Mesenchymal stem cell (in vitro differentiated cells and primary cell): Measurements from ENCODE around the gene BCR.

Experiments
- DNase-seq: peaks from one replicate; pipeline ENCODE4 v3.0.0-alpha.2; 2013
- H2AFZ ChIP-seq: one replicate; pipeline ENCODE4 v1.6.1; 2013; ENCODE audit warnings: low read depth, mild to moderate bottlenecking, control low read depth, inconsistent platforms, low read length, moderate library complexity
- H2AK5ac ChIP-seq: 2 replicates; pipeline ENCODE4 v1.6.1; 2013; ENCODE audit warnings: low read length, moderate library complexity, mild to moderate bottlenecking, inconsistent platforms; ENCODE audit not compliant: severe bottlenecking
- H2BK120ac ChIP-seq: one replicate; pipeline ENCODE4 v1.6.1; 2013; ENCODE audit warnings: low read depth, mild to moderate bottlenecking, inconsistent platforms, low read length, moderate library complexity
- H2BK12ac ChIP-seq, 2 experiments: one replicate each; pipeline ENCODE4 v1.6.1; 2013; ENCODE audit warnings: inconsistent platforms in 2 of 2, low read length in 2 of 2, mild to moderate bottlenecking in 2 of 2, moderate library complexity in 2 of 2, control low read depth in 1 of 2
- H2BK15ac ChIP-seq: one replicate; pipeline ENCODE4 v1.6.1; 2013; ENCODE audit warnings: mild to moderate bottlenecking, low read depth, inconsistent platforms; ENCODE audit not compliant: poor library complexity, severe bottlenecking
- H2BK5ac ChIP-seq: 2 replicates; pipeline ENCODE4 v1.6.1; 2013; ENCODE audit warnings: low read depth, mild to moderate bottlenecking, low read length, control low read depth, inconsistent platforms; ENCODE audit not compliant: poor library complexity, severe bottlenecking
- H3K14ac ChIP-seq, 2 experiments: one replicate each; pipeline ENCODE4 v1.6.1; 2013; ENCODE audit warnings: inconsistent platforms in 2 of 2, low read length in 2 of 2, control low read depth in 1 of 2, mild to moderate bottlenecking in 1 of 2, moderate library complexity in 1 of 2
- H3K18ac ChIP-seq, 2 experiments: one replicate each; pipeline ENCODE4 v1.6.1; 2013; ENCODE audit warnings: inconsistent platforms in 2 of 2, low read length in 2 of 2, control low read depth in 1 of 2, low read depth in 1 of 2, mild to moderate bottlenecking in 1 of 2
- H3K23ac ChIP-seq, 2 experiments: one replicate each; pipeline ENCODE4 v1.6.1; 2013; ENCODE audit warnings: inconsistent platforms in 2 of 2, low read length in 2 of 2, mild to moderate bottlenecking in 2 of 2, moderate library complexity in 2 of 2, control low read depth in 1 of 2
- H3K27ac ChIP-seq: 2 replicates; pipeline ENCODE4 v1.5.1; 2013; ENCODE audit warnings: mild to moderate bottlenecking, moderate library complexity, low read length, control low read depth, inconsistent platforms; ENCODE audit not compliant: poor library complexity, severe bottlenecking
- H3K27me3 ChIP-seq, 2 experiments: 2 replicates each; pipeline versions ENCODE4 v1.6.1 to v1.7.0; 2013; ENCODE audit warnings: low read length in 2 of 2, mild to moderate bottlenecking in 2 of 2, moderate library complexity in 2 of 2, control low read depth in 1 of 2, inconsistent platforms in 1 of 2; ENCODE audit not compliant: control insufficient read depth in 1 of 2, insufficient read depth in 1 of 2
- H3K36me3 ChIP-seq, 2 experiments: 2 replicates each; pipeline versions ENCODE4 v1.6.1 to v1.7.0; 2013; ENCODE audit warnings: low read length in 2 of 2, control low read depth in 1 of 2, inconsistent platforms in 1 of 2, low read depth in 1 of 2, mild to moderate bottlenecking in 1 of 2; ENCODE audit not compliant: insufficient read depth in 2 of 2, control insufficient read depth in 1 of 2
- H3K4ac ChIP-seq, 2 experiments: one replicate each; pipeline ENCODE4 v1.6.1; 2013; ENCODE audit warnings: inconsistent platforms in 2 of 2, low read length in 2 of 2, mild to moderate bottlenecking in 2 of 2, moderate library complexity in 2 of 2, control low read depth in 1 of 2, low read depth in 1 of 2
- H3K4me1 ChIP-seq: 2 replicates; pipeline ENCODE4 v1.6.1; 2013; ENCODE audit warnings: low read depth, low read length, control low read depth; ENCODE audit not compliant: control insufficient read depth, insufficient read depth
- H3K4me2 ChIP-seq: 2 replicates; pipeline ENCODE4 v1.6.1; 2013; ENCODE audit warnings: low read length, mild to moderate bottlenecking, inconsistent platforms; ENCODE audit not compliant: poor library complexity, severe bottlenecking
- H3K4me3 ChIP-seq, 2 experiments: 2 replicates each; pipeline versions ENCODE4 v1.5.1 to v1.7.0; 2013; ENCODE audit warnings: low read length in 2 of 2, mild to moderate bottlenecking in 2 of 2, control low read depth in 1 of 2, low read depth in 1 of 2; ENCODE audit not compliant: insufficient read depth in 1 of 2
- H3K79me1 ChIP-seq: replicated peaks from 2 replicates; pipeline ENCODE4 v1.6.1; 2013; ENCODE audit warnings: mild to moderate bottlenecking, control low read depth, low read length, inconsistent platforms; ENCODE audit not compliant: poor library complexity, severe bottlenecking
- H3K9ac ChIP-seq: 2 replicates; pipeline ENCODE4 v1.7.0; 2013; ENCODE audit warnings: mild to moderate bottlenecking, low read length, moderate library complexity
- H3K9me3 ChIP-seq: 2 replicates; pipeline ENCODE4 v1.7.0; 2013; ENCODE audit warnings: mild to moderate bottlenecking, low read length; ENCODE audit not compliant: control insufficient read depth
- H4K8ac ChIP-seq: one replicate; pipeline ENCODE4 v1.6.1; 2013; ENCODE audit warnings: inconsistent platforms, mild to moderate bottlenecking, low read length, moderate library complexity
- H4K91ac ChIP-seq: one replicate; pipeline ENCODE4 v1.6.1; 2013; ENCODE audit warnings: mild to moderate bottlenecking, low read length, inconsistent platforms
- WGBS: methylation state at CpG from one replicate; pipeline ENCODE4 v1.1.7; 2013; ENCODE audit warnings: mixed read lengths; 5-methylcytosine and 5-hydroxymethylcytosine counted together

Gene BCR

GRCh38 chr22:23237201-23237798, 57.0 kb downstream of the BCR start:
- Histone ChIP-seq H3K18ac (no peak overlapping the region), H3K27me3 (no peaks in the 10 kb centered on the region), H3K4me3 (no peak overlapping the region), H2BK15ac (no peak overlapping the region), H3K9me3 (no peaks in the 10 kb centered on the region), H3K4me2 (no peak overlapping the region), H3K27ac (no peak overlapping the region), H4K8ac (no peak overlapping the region), H3K4ac (no peak overlapping the region), H3K79me1 (peaks cover 59% of the 10 kb centered on the region), H3K4me1 (peaks cover 50% of the 10 kb centered on the region), H2BK120ac (no peak overlapping the region), H3K36me3 (peaks cover 0 to 6% of the 10 kb centered on the region in 2 experiments), H2BK12ac (no peak overlapping the region), H3K9ac (no peak overlapping the region), H4K91ac (no peak overlapping the region), H2AK5ac (no peak overlapping the region), H3K23ac (no peak overlapping the region), H2AFZ (no peak overlapping the region), H2BK5ac (no peak overlapping the region), H3K14ac (no peak overlapping the region)
- peak; percentile 43 for DNase-seq
- WGBS: 38% methylated on average over 16 of the region's 16 CpGs

GRCh38 chr22:23237841-23238240, 57.5 kb downstream of the BCR start:
- H2AFZ ChIP-seq: no peak overlapping the region

GRCh38 chr22:23238707-23239106, 58.4 kb downstream of the BCR start:
- Histone ChIP-seq H2BK5ac (no peak overlapping the region), H3K14ac (no peak overlapping the region), H3K4ac (no peak overlapping the region), H2AFZ (no peak overlapping the region), H3K23ac (no peak overlapping the region), H4K8ac (no peak overlapping the region), H4K91ac (no peak overlapping the region), H3K36me3 (peaks cover 0 to 6% of the 10 kb centered on the region in 2 experiments), H3K4me2 (no peak overlapping the region), H3K79me1 (peaks cover 50% of the 10 kb centered on the region), H3K27me3 (no peaks in the 10 kb centered on the region), H2BK12ac (no peak overlapping the region), H3K27ac (no peak overlapping the region), H2AK5ac (no peak overlapping the region), H3K4me3 (no peak overlapping the region), H3K9me3 (no peaks in the 10 kb centered on the region), H3K9ac (no peak overlapping the region), H2BK15ac (no peak overlapping the region), H2BK120ac (no peak overlapping the region), H3K18ac (no peak overlapping the region), H3K4me1 (peaks cover 49% of the 10 kb centered on the region)
- DNase-seq: no peak
- WGBS: 93% methylated on average over 8 of the region's 9 CpGs

More at GRCh38 chr22:23237841-23238240, 57.5 kb downstream of the BCR start:
- no peak for DNase-seq
- Histone ChIP-seq H3K14ac (no peak overlapping the region), H3K79me1 (peaks cover 53% of the 10 kb centered on the region), H2BK12ac (no peak overlapping the region), H2BK5ac (no peak overlapping the region), H3K36me3 (peaks cover 0 to 6% of the 10 kb centered on the region in 2 experiments), H4K8ac (no peak overlapping the region), H4K91ac (no peak overlapping the region), H3K4me1 (peaks cover 51% of the 10 kb centered on the region), H3K18ac (no peak overlapping the region), H3K9me3 (no peaks in the 10 kb centered on the region), H3K27ac (no peak overlapping the region), H3K9ac (no peak overlapping the region), H3K23ac (no peak overlapping the region), H3K4ac (no peak overlapping the region), H3K4me3 (no peak overlapping the region), H2BK15ac (no peak overlapping the region), H2AK5ac (no peak overlapping the region), H3K27me3 (no peaks in the 10 kb centered on the region), H2BK120ac (no peak overlapping the region), H3K4me2 (no peak overlapping the region)
- 88% methylated on average over 10 of the region's 10 CpGs for WGBS

GRCh38 chr22:23239429-23239828, 59.1 kb downstream of the BCR start:
- Histone ChIP-seq H3K9ac (no peak overlapping the region), H3K14ac (no peak overlapping the region), H3K36me3 (peaks cover 0 to 6% of the 10 kb centered on the region in 2 experiments), H2AFZ (no peak overlapping the region), H3K4me3 (no peak overlapping the region), H3K4me2 (no peak overlapping the region), H2BK15ac (no peak overlapping the region), H3K18ac (no peak overlapping the region), H2BK120ac (no peak overlapping the region), H4K8ac (no peak overlapping the region), H3K9me3 (no peaks in the 10 kb centered on the region), H3K27ac (no peak overlapping the region), H2AK5ac (no peak overlapping the region), H4K91ac (peak overlapping the region; percentile 45), H2BK12ac (no peak overlapping the region), H3K4me1 (peaks cover 45% of the 10 kb centered on the region), H3K79me1 (peaks cover 50% of the 10 kb centered on the region), H3K27me3 (no peaks in the 10 kb centered on the region), H2BK5ac (no peak overlapping the region), H3K4ac (no peak overlapping the region), H3K23ac (no peak overlapping the region)
- DNase-seq: no peak
- WGBS: no CpG with 5 or more reads among the region's 2 CpGs
